Epithelial cell of proximal tubule (primary cell): Measurements from ENCODE around the gene STK24. TPM values are rescaled to one million over a fixed set of nuclear protein-coding genes. Genes with fewer than 3 reads are reported as not detected.
"Not testable (repeated sequence)": the region's sequence is repeated elsewhere in the genome, so short reads cannot be mapped to it uniquely, and the experiment has no call there.

Experiments
- DNase-seq: peaks from one replicate; pipeline ENCODE4 v3.0.0-alpha.2; 2011; ENCODE audit warnings: low read depth
- H3K4me3 ChIP-seq: 2 replicates; pipeline ENCODE4 v1.5.1; 2011; ENCODE audit warnings: low read depth, mild to moderate bottlenecking, low read length
- CTCF ChIP-seq: conservative IDR thresholded peaks from 2 replicates; pipeline ENCODE4 v1.5.1; 2012; ENCODE audit warnings: low read depth, mild to moderate bottlenecking, low read length
- total RNA-seq: library from RNA; depleted of rRNA; stranded (reverse); fragments of >200 nt; gene quantifications from 2 replicates; pipeline ENCODE4 v1.2.3, GENCODE V29; 2015

Gene STK24
- total RNA-seq: 115 and 120 TPM in 2 replicates

- no peak for DNase-seq
- TF ChIP-seq CTCF: no peak
- H3K4me3 ChIP-seq: peak within 1 kb of the TSS; percentile 80
These were observed at the start of gene STK24 for GRCh38 chr13:98576963-98577835. Gene STK24, minus strand, starts transcription at chr13:98577107. Its CDS starts 321 bp downstream, at chr13:98576786.

- TF ChIP-seq CTCF: no peak
- DNase-seq: no peak
- no peak overlapping the region for H3K4me3 ChIP-seq
These were observed 49.5 kb upstream of the STK24 start for GRCh38 chr13:98626298-98626935.

- H3K4me3 ChIP-seq, DNase-seq: not testable (repeated sequence)
These were observed 47.7 kb upstream of the STK24 start for GRCh38 chr13:98624589-98624988.

- TF ChIP-seq CTCF: no peak
- H3K4me3 ChIP-seq: no peak overlapping the region
- DNase-seq: no peak
These were observed 46.0 kb upstream of the STK24 start for GRCh38 chr13:98622931-98623331.

GRCh38 chr13:98619556-98619955 lies 42.6 kb upstream of the STK24 start:
- DNase-seq: no peak
- no peak overlapping the region for H3K4me3 ChIP-seq
- no peak for TF ChIP-seq CTCF

- not testable (repeated sequence) for H3K4me3 ChIP-seq, DNase-seq
These were observed 38.7 kb upstream of the STK24 start for GRCh38 chr13:98615595-98615994.

- no peak overlapping the region for H3K4me3 ChIP-seq
- DNase-seq: no peak
- TF ChIP-seq CTCF: no peak
These were observed 36.7 kb upstream of the STK24 start for GRCh38 chr13:98613591-98613990.

DNA sequence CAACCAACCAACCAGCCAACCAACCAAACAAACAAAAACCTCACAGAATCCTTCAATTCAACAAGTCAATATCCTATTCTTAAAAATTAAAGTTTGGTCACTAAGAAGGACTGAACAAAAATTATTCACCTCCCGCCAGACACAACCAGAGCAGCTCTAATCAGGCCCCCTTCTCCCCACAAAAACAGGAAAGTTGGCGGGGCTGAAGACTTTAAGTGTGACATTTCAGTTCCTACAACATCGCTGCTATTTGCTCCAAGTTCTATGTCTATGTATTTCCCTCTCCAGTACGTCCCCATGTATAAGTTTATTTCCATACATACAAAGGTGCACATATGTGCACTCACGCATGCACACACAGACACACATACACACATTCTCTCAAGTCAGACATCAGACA lies 32.8 kb upstream of the STK24 start:
- no peak for TF ChIP-seq CTCF
- DNase-seq: no peak
- H3K4me3 ChIP-seq: no peak overlapping the region
